Measurements from ENCODE around the gene ACVR1. TPM values are rescaled to one million over a fixed set of nuclear protein-coding genes. Genes with fewer than 3 reads are reported as not detected.

The ACVR1 gene
- total and polyA plus RNA-seq, 9 of the 15 experiments (the other 6 are each of a cell fraction or from before 2014, with no cell fraction given) = 3.8 to 14.3 (median 6.9) TPM

- TF ChIP-seq ILF3 (IDR thresholded peaks at IDR 0.05; ENCODE audit: borderline replicate concordance) (no peak), POLR2AphosphoS2 (IDR thresholded peaks at IDR 0.05; ENCODE audit: low read length) (no peak), FOSL1 (tag; conservative IDR thresholded peaks at IDR 0.05) (peak; percentile 95), SP2 (IDR thresholded peaks at IDR 0.05; ENCODE audit: extremely low read depth, low read depth, low read length, poor library complexity, severe bottlenecking) (no peak), MEF2D (tag; conservative IDR thresholded peaks at IDR 0.05; ENCODE audit: low read depth) (no peak), FOXP1 (CRISPR knock-in tag; IDR thresholded peaks at IDR 0.05) (no peak), ADNP (tag; IDR thresholded peaks at IDR 0.05) (no peak), HDAC2 (IDR thresholded peaks at IDR 0.05) (no peak), RAD21 (CRISPR knock-in tag; conservative IDR thresholded peaks at IDR 0.05 in 1 of 2, IDR thresholded peaks at IDR 0.05 in 1 of 2) (no peak), ZNF41 (CRISPR knock-in tag; conservative IDR thresholded peaks at IDR 0.05) (no peak), FOS (IDR thresholded peaks at IDR 0.05; ENCODE audit: extremely low read depth, insufficient read length) (peak; percentile 6), ZNF280A (IDR thresholded peaks at IDR 0.05; ENCODE audit: low read depth, partially characterized antibody) (no peak), ZNF830 (CRISPR knock-in tag; IDR thresholded peaks at IDR 0.05) (no peak), SRSF3 (IDR thresholded peaks at IDR 0.05; ENCODE audit: insufficient read depth, low read length) (no peak), NR2F6 (CRISPR knock-in tag; IDR thresholded peaks at IDR 0.05) (no peak), ARID2 (IDR thresholded peaks at IDR 0.05) (no peak), DEAF1 (CRISPR knock-in tag; IDR thresholded peaks at IDR 0.05) (no peak), ZNF311 (CRISPR knock-in tag; IDR thresholded peaks at IDR 0.05) (no peak)
- TF ChIP-seq, protein P1, sequence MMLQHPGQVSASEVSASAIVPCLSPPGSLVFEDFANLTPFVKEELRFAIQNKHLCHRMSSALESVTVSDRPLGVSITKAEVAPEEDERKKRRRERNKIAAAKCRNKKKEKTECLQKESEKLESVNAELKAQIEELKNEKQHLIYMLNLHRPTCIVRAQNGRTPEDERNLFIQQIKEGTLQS (IDR thresholded peaks at IDR 0.05) = peak; percentile 69
- TF ChIP-seq, protein P1 (CRISPR knock-in tag; conservative IDR thresholded peaks at IDR 0.05) = no peak
- TF ChIP-seq, protein P2, sequence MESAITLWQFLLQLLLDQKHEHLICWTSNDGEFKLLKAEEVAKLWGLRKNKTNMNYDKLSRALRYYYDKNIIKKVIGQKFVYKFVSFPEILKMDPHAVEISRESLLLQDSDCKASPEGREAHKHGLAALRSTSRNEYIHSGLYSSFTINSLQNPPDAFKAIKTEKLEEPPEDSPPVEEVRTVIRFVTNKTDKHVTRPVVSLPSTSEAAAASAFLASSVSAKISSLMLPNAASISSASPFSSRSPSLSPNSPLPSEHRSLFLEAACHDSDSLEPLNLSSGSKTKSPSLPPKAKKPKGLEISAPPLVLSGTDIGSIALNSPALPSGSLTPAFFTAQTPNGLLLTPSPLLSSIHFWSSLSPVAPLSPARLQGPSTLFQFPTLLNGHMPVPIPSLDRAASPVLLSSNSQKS (CRISPR knock-in tag; IDR thresholded peaks at IDR 0.05) = no peak
Measured at GRCh38 chr2:157792335-157793052, 83.6 kb downstream of the ACVR1 start (continued).

Measured in K562 (cell line).